Measurements from ENCODE around the gene NAT8. TPM values are rescaled to one million over a fixed set of nuclear protein-coding genes. Genes with fewer than 3 reads are reported as not detected.
"Not testable (repeated sequence)": the region's sequence is repeated elsewhere in the genome, so short reads cannot be mapped to it uniquely, and the experiment has no call there.

Gene NAT8
- total RNA-seq, 1 donor from 2014 or later = not detected

DNA sequence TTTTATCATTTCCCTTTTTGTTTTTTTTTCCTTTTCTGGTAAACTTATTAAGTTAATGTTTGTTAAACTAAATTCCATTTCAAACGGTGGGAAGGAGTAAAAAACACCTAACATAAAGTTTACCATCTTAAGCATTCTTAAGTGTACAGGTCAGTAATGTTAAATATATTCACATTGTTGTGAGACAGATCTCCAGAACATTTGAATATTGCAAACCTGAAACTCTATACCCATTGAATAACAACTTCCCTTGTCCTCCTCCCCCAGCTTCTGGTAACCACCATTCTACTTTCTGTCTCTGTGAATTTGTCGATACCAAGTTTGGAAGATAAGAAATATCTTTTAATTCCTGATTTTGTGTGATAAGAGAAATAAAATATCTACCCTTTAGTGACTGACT is 12.0 kb upstream of the NAT8 start:
- intact Hi-C loops (cut with micrococcal nuclease) = no loop called here
- H3K4me3 Mint-ChIP-seq = no peak overlapping the region
- DNase-seq (ENCODE audit: low spot score) = no peak
- H3K36me3 Mint-ChIP-seq (ENCODE audit: low read depth) = no peaks in the 10 kb centered on the region
- no peak overlapping the region for H3K27ac Mint-ChIP-seq
- H3K4me1 Mint-ChIP-seq (ENCODE audit: low read depth) = no peaks in the 10 kb centered on the region
- no peaks in the 10 kb centered on the region for H3K9me3 Mint-ChIP-seq
- H3K27me3 Mint-ChIP-seq (ENCODE audit: insufficient read depth) = peaks cover 9% of the 10 kb centered on the region

DNA sequence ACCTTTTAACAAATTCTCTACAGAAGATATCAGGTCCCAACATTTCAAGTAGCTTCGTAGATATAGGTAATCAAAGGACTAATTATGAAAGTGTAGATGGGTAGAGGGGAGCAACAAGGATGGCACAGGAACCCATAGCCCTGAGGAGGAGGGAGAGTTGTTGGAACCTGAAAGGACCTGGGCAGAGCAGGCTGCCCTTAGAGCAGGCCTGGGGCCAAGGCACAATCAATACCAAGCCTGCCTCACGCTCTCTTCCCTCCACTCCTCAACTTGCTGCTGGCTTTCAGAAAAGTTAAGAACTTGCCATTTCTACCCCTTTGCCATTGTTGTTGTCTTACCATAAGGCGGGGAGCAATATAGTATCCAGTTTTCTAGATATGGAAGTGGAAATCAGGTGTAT is 10.1 kb upstream of the NAT8 start:
- intact Hi-C loops (cut with micrococcal nuclease) = no loop called here
- peaks cover 2% of the 10 kb centered on the region for H3K27me3 Mint-ChIP-seq (ENCODE audit: insufficient read depth)
- no peak for DNase-seq (ENCODE audit: low spot score)
- no peaks in the 10 kb centered on the region for H3K9me3 Mint-ChIP-seq
- H3K4me1 Mint-ChIP-seq (ENCODE audit: low read depth) = no peaks in the 10 kb centered on the region
- H3K4me3 Mint-ChIP-seq = no peak overlapping the region
- H3K27ac Mint-ChIP-seq = no peak overlapping the region
- no peaks in the 10 kb centered on the region for H3K36me3 Mint-ChIP-seq (ENCODE audit: low read depth)

DNA sequence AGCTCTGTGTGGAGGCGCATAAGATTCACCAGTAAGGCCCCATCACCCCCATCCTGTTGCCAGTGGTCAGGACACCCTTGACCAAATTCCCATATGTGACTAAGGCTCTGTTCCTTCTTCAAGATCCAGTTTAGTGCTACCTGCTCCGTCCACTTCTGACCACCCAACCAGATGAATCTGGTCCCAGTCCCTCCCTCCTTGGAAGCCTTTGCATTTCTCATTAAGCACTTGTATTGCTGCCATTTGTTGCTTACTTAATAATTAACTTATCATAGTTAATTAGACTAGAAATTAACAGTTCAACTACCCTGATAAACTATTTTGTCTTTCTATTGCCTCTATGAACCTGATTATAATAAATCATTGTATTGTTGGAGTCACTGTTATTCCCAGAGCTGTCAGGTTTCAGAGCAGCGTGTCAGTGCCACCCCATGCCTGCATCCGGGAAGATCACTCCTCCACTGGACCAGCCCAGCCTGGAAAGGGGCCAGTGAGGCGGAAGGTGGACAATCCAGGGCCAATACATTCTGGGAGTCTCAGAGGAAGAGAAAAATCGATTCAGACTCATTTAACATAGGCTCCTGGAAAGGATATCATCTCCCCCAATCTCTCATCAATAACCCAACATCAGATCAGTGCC is 9.5 kb upstream of the NAT8 start:
- Mint-ChIP-seq H3K36me3 (ENCODE audit: low read depth) (no peaks in the 10 kb centered on the region), H3K4me3 (no peak overlapping the region)
- intact Hi-C loops (cut with micrococcal nuclease) = no loop called here

DNA sequence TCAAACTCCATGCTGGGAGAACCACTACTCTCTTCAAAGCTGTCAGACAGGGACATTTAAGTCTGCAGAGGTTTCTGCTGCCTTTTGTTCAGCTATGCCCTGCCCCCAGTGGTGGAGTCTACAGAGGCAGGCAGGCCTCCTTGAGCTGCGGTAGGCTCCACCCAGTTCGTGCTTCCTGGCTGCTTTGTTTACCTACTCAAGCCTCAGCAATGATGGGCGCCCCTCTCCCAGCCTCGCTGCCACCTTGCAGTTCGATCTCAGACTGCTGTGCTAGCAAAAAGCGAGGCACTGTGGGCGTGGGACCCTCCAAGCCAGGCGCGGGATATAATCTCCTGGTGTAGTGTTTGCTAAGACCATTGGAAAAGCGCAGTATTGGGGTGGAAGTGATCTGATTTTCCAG is 5.5 kb upstream of the NAT8 start:
- H3K4me3 Mint-ChIP-seq; intact Hi-C loops (cut with micrococcal nuclease); H3K4me1 Mint-ChIP-seq (ENCODE audit: low read depth); H3K27ac Mint-ChIP-seq; H3K27me3 Mint-ChIP-seq (ENCODE audit: insufficient read depth); H3K36me3 Mint-ChIP-seq (ENCODE audit: low read depth); H3K9me3 Mint-ChIP-seq; DNase-seq (ENCODE audit: low spot score): not testable (repeated sequence)

More for the DNA sequence above, 9.5 kb upstream of the NAT8 start:
- H3K9me3 Mint-ChIP-seq = no peaks in the 10 kb centered on the region
- no peak overlapping the region for H3K27ac Mint-ChIP-seq
- H3K4me1 Mint-ChIP-seq (ENCODE audit: low read depth) = no peaks in the 10 kb centered on the region
- H3K27me3 Mint-ChIP-seq (ENCODE audit: insufficient read depth) = peaks cover 2% of the 10 kb centered on the region
- DNase-seq (ENCODE audit: low spot score) = no peak

DNA sequence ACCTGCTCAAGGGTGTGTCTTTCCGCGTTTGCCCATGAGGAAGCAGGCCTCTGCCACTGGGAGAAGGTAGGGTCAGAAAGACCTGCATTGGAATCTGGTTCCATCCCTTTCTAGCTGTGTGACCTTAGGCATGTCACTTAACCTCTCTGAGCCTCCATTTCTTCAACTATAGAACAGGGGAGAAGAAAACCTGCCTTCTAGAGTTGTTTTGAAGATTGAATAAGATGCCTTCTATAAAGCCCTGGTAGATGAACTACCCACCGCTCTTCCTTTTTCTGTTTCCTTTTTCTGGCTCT is 507 bp downstream of the NAT8 start:
- Mint-ChIP-seq H3K9me3 (peaks cover 4% of the 10 kb centered on the region), H3K27ac (no peak overlapping the region), H3K27me3 (ENCODE audit: insufficient read depth) (peaks cover 2% of the 10 kb centered on the region), H3K4me1 (ENCODE audit: low read depth) (peaks cover 5% of the 10 kb centered on the region), H3K4me3 (no peak overlapping the region), H3K36me3 (ENCODE audit: low read depth) (no peaks in the 10 kb centered on the region)
- intact Hi-C loops (cut with micrococcal nuclease) = no loop called here
- no peak for DNase-seq (ENCODE audit: low spot score)

DNA sequence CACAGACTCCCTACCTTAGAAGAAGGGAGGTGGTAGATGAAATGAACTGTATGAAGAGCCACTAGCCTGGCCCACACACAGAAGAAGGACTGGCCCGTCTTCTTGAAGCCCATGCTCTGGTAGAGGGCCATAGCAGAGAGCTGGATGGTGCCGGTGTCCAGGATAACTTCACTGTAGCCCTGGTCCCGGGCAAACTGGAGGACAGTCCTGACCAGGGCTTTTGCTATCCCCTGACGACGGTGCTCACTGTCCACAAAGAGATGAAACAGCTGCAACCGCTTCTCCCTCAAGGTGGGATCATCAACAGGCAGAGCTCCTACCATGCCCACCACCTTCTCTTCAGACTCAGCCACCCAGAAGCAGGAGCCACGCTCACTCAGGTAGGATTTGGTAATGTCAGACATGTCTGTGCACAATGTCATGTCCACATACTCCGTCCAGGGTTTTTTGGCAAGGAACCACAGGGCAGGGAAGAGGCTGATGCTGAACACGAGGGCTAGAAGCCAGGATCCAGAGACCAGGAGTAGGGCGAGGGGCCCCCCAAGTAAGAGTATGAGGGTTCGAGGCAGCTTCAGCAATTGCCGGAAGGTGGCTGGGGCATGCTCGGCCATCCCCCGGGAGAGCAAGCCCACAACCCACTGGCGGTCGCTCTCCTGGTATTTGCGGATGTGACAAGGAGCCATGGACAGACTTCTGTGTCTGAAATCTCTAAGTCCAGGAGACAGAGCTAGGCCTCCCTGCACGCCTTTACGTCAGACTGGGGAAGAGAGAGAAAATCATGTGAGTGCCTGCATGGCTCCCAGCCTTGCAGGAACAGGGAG is 1.1 kb downstream of the NAT8 start:
- Mint-ChIP-seq H3K27me3 (ENCODE audit: insufficient read depth) (peaks cover 2% of the 10 kb centered on the region), H3K36me3 (ENCODE audit: low read depth) (no peaks in the 10 kb centered on the region), H3K9me3 (peaks cover 4% of the 10 kb centered on the region), H3K4me1 (ENCODE audit: low read depth) (peaks cover 5% of the 10 kb centered on the region), H3K4me3 (no peak overlapping the region), H3K27ac (no peak overlapping the region)
- no peak for DNase-seq (ENCODE audit: low spot score)
- intact Hi-C loops (cut with micrococcal nuclease) = no loop called here

DNA sequence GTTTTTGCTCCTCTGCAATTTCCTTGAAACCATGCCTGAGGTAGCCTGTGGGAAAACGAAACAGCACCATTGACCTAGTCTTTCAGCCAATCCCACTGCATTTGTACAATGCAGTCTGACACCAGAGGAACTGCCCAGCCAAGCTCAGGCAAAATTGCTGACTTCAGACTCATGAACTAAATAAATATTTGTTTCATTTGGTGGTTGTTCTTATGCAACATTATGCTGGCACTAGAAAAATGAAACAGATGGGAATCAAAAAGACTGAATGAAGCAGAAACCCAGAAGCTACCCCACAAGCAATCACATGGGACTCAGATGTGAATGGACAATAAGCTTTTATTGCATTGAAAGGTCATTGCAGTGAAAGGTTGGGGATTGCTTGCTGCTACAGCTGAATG is 1.7 kb downstream of the NAT8 start:
- Mint-ChIP-seq H3K4me3 (no peak overlapping the region), H3K27ac (no peak overlapping the region), H3K4me1 (ENCODE audit: low read depth) (peaks cover 5% of the 10 kb centered on the region), H3K27me3 (ENCODE audit: insufficient read depth) (peaks cover 2% of the 10 kb centered on the region), H3K9me3 (peaks cover 4% of the 10 kb centered on the region), H3K36me3 (ENCODE audit: low read depth) (no peaks in the 10 kb centered on the region)
- intact Hi-C loops (cut with micrococcal nuclease) = no loop called here
- no peak for DNase-seq (ENCODE audit: low spot score)

DNA sequence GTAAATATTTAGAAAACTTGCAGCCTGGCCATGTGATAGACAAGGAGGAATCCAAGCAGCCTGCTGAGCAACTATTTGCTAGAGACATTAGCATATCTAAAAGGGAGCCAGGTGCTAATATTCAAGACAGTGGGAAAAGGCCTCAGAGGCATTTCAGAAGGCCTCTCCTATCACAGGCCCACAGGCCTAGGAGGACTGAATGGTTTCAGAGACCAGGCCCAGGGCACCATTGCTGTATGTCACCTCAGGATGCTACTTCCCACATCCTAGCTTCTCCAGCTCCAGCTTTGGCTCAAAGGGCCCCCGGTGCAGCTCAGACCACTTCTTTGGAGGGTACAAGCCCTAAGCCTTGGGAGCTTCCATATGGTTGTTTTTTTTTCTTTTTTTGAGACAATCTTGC is 3.8 kb downstream of the NAT8 start:
- intact Hi-C loops (cut with micrococcal nuclease) = no loop called here
- Mint-ChIP-seq H3K9me3 (peaks cover 4% of the 10 kb centered on the region), H3K27ac (no peak overlapping the region), H3K4me3 (no peak overlapping the region), H3K36me3 (ENCODE audit: low read depth) (no peaks in the 10 kb centered on the region), H3K27me3 (ENCODE audit: insufficient read depth) (peaks cover 2% of the 10 kb centered on the region), H3K4me1 (ENCODE audit: low read depth) (peaks cover 5% of the 10 kb centered on the region)
- DNase-seq (ENCODE audit: low spot score) = no peak

DNA sequence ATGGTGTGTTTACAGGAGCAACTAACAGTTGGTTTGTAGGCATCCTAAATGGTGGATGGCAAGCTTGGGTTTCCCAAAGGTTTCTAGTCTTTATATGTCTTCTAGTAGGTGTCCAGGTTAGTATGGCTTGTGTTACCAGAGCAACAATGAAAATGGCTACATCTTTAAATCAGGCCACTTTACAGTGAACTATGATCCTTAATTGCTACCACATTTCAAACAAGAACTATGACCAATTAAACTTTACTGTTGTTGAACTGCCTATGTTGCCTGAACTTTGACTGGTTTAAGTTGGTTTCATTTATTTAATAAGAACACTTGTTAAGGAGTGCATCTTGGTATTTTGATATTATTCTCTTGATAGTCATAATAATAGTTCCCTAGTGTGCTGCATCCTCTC is 5.2 kb downstream of the NAT8 start:
- H3K4me1 Mint-ChIP-seq (ENCODE audit: low read depth); H3K36me3 Mint-ChIP-seq (ENCODE audit: low read depth); DNase-seq (ENCODE audit: low spot score); H3K27me3 Mint-ChIP-seq (ENCODE audit: insufficient read depth); intact Hi-C loops (cut with micrococcal nuclease); H3K9me3 Mint-ChIP-seq; H3K4me3 Mint-ChIP-seq; H3K27ac Mint-ChIP-seq: not testable (repeated sequence)

DNA sequence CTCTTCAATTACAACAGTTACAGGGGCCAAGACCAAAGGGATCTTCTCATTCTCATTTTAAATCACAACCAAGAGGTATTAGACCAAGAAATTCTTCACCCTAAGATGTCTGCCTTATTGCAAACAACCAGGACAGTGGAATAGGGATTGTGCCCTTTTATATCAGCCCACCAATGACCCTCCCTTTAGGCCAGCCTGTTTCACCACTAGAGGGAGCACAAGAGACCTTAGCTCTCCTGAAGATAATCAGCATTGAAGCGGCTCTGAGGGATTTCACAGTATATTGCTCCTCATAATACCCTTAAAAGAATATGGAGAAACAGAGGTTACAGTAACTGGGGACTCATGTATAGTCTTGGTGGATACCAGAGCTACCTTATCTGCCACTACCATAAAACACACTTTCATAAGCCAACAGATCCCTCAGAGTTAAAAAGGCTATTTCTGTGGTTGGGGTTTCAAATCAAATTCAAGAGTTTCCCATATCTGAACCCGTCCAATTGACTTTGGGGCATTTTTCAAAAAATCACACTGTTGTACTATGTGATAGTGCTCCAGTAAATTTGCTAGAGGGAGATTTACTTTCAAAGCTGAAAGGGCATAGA is 11.5 kb downstream of the NAT8 start:
- H3K4me3 Mint-ChIP-seq; H3K36me3 Mint-ChIP-seq (ENCODE audit: low read depth); H3K4me1 Mint-ChIP-seq (ENCODE audit: low read depth); H3K9me3 Mint-ChIP-seq; H3K27me3 Mint-ChIP-seq (ENCODE audit: insufficient read depth); DNase-seq (ENCODE audit: low spot score); H3K27ac Mint-ChIP-seq; intact Hi-C loops (cut with micrococcal nuclease): not testable (repeated sequence)

DNA sequence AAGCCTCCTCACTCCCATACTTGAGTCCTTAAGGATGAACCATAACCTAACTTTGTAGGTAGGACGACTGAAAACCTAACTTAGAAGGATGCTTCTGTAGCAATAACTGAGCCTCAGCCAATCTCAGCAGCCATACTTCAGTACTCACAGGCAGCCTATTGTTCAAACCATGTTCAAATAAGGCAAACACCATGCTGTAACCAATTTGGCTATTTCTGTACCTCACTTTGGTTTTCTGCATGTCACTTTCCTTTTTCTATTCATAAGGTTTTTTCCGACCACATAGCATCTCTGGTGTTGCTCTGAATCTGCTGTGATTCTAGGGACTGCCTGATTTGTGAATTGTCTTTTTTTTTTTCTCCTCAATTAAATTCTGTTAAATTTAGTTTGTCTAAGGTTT is 13.7 kb downstream of the NAT8 start:
- not testable (repeated sequence) for H3K27me3 Mint-ChIP-seq (ENCODE audit: insufficient read depth); H3K27ac Mint-ChIP-seq; H3K9me3 Mint-ChIP-seq; H3K4me3 Mint-ChIP-seq; H3K36me3 Mint-ChIP-seq (ENCODE audit: low read depth); H3K4me1 Mint-ChIP-seq (ENCODE audit: low read depth); DNase-seq (ENCODE audit: low spot score)
- intact Hi-C loops (cut with micrococcal nuclease) = loop anchor here (1.0 kb wide), 1 partner anchor 18 kb away; no protein-coding TSS in a partner anchor

DNA sequence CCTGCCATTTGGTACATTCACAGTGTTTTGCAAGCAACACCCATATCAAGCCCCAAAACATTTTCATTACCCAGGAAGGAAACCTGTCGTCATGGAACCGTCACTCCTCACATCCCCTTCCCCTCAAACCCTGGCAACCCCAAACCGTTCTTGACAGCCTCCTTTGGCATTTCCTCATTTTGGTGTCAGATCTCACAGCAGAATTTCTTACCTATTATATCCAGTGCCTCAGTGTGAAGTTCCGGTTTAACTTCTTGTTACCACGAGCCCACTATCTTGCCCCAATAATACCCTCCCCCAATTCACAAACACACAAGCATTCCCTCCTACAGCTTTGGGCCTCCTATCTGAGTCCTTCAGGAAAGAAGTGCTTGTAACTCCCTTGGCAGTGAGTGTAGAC is 16.0 kb downstream of the NAT8 start:
- H3K9me3 Mint-ChIP-seq; intact Hi-C loops (cut with micrococcal nuclease); DNase-seq (ENCODE audit: low spot score); H3K36me3 Mint-ChIP-seq (ENCODE audit: low read depth); H3K4me3 Mint-ChIP-seq; H3K27ac Mint-ChIP-seq; H3K4me1 Mint-ChIP-seq (ENCODE audit: low read depth): not testable (repeated sequence)
- H3K27me3 Mint-ChIP-seq (ENCODE audit: insufficient read depth) = peaks cover 14% of the 10 kb centered on the region

DNA sequence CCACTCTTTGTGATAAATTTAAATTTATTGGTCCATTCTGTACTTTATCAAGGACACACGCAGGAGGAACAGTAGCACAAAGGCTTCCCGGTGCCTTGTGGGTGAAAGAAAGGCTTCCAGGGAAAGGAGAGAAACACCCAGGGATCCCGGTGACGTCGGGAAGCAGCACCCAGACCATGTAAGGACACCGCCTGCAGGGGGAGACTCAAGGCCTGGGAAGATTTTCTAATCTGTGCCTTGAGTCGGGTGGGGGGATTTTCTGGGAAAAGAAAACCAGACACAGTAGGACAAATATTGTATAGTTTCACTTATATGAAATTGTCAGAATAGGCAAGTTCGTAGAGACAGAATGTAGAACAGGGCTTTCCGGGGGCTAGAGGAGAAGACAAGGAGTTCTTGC is 17.6 kb downstream of the NAT8 start:
- H3K36me3 Mint-ChIP-seq (ENCODE audit: low read depth); H3K27ac Mint-ChIP-seq; intact Hi-C loops (cut with micrococcal nuclease); H3K4me3 Mint-ChIP-seq; H3K4me1 Mint-ChIP-seq (ENCODE audit: low read depth); DNase-seq (ENCODE audit: low spot score); H3K9me3 Mint-ChIP-seq: not testable (repeated sequence)
- H3K27me3 Mint-ChIP-seq (ENCODE audit: insufficient read depth) = peaks cover 14% of the 10 kb centered on the region

Data from activated T-helper 1 cell treated with anti-CD3 and anti-CD28 coated beads, Interleukin-12 subunit alpha, Interleukin-12 subunit beta, Interleukin-2, Interleukin-4 antibody, amounts not matched to agents 30 ng/mL and 10 ng/mL and 1 ng/mL, durations not matched to agents 14 hours and 24 hours and 36 hours (primary cell).